Measurements from ENCODE around the gene SLC24A4.

SLC24A4 gene

GRCh38 chr14:92463141-92463540 lies 140.2 kb downstream of the SLC24A4 start:
- TF ChIP-seq CTCF (IDR thresholded peaks at IDR 0.05), result no peak
- Histone ChIP-seq H3K4me3 (no peak overlapping the region), H3K27ac (no peak overlapping the region)
- peak; percentile 16 for DNase-seq (ENCODE audit: low spot score)

- DNase-seq (ENCODE audit: low spot score), result no peak
- no peak overlapping the region for H3K4me3 ChIP-seq
- H3K27ac ChIP-seq, result no peak overlapping the region
- TF ChIP-seq CTCF (IDR thresholded peaks at IDR 0.05), result no peak
Observed at GRCh38 chr14:92464156-92464555, 141.2 kb downstream of the SLC24A4 start.

- TF ChIP-seq CTCF (IDR thresholded peaks at IDR 0.05), result no peak
- no peak for DNase-seq (ENCODE audit: low spot score)
- Histone ChIP-seq H3K27ac (peak overlapping the region in 1 of 2 donors; percentile 42), H3K4me3 (no peak overlapping the region)
Observed at GRCh38 chr14:92464716-92465115, 141.8 kb downstream of the SLC24A4 start.

- no peak for DNase-seq (ENCODE audit: low spot score)
- H3K27ac ChIP-seq, result peak overlapping the region in 1 of 2 donors; percentile 42
- TF ChIP-seq CTCF (IDR thresholded peaks at IDR 0.05), result no peak
- H3K4me3 ChIP-seq, result no peak overlapping the region
Observed at GRCh38 chr14:92465353-92466055, 142.5 kb downstream of the SLC24A4 start.

- Histone ChIP-seq H3K4me3 (no peak overlapping the region), H3K27ac (peak overlapping the region in 1 of 2 donors; percentile 42)
- TF ChIP-seq CTCF (IDR thresholded peaks at IDR 0.05), result no peak
- DNase-seq (ENCODE audit: low spot score), result no peak
Observed at GRCh38 chr14:92466059-92466458, 143.1 kb downstream of the SLC24A4 start.

- DNase-seq (ENCODE audit: low spot score), result no peak
- TF ChIP-seq CTCF (IDR thresholded peaks at IDR 0.05), result no peak
- no peak overlapping the region for H3K27ac ChIP-seq
- no peak overlapping the region for H3K4me3 ChIP-seq
Observed at GRCh38 chr14:92469515-92469914, 146.6 kb downstream of the SLC24A4 start.

GRCh38 chr14:92470215-92470614 lies 147.2 kb downstream of the SLC24A4 start:
- Histone ChIP-seq H3K27ac (no peak overlapping the region), H3K4me3 (no peak overlapping the region)
- no peak for TF ChIP-seq CTCF (IDR thresholded peaks at IDR 0.05)
- no peak for DNase-seq (ENCODE audit: low spot score)

Measured in coronary artery (tissue), 2 donors.